Renal cortex interstitium (tissue), 11 donors: ENCODE data around the gene MYO5C. TPM values are rescaled to one million over a fixed set of nuclear protein-coding genes. Genes with fewer than 3 reads are reported as not detected.

Source experiments
- DNase-seq, 11 donors: peaks; one replicate each; pipeline ENCODE4 v3.0.0-alpha.2; 2013; ENCODE audit warnings: low read depth in 9 of 11, low spot score in 4 of 11; ENCODE audit errors: extremely low read depth in 1 of 11
- polyA plus RNA-seq, 3 donors: library from polyadenylated mRNA; unstranded; fragments of 120-200 nt; gene quantifications; one replicate each; pipeline ENCODE4 v1.2.1, GENCODE V29; 2013; ENCODE audit not compliant: insufficient read length in 3 of 3

Gene MYO5C
- polyA plus RNA-seq, 3 donors, result 19.6 to 30.5 (median 22.1) TPM

DNA sequence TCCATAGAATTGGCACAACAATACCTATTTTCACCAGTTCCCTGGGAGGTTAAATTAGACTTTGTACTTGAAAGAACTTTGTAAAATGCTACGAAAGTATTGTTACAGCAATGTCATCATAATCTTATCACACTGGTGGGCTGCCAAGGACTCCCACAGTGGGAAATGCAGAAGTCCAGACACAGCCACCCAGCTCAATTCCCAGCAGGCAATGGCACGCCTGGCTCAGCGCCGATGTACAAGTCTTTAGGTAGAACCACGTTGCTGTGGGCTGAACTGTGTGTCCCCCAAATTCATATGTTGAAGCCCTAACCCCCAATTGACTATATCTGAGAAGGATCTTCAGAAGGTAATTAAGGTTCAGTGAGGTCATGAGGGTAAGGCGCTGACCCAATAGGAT, 12.3 kb downstream of the MYO5C start:
- DNase-seq, result no peak

DNA sequence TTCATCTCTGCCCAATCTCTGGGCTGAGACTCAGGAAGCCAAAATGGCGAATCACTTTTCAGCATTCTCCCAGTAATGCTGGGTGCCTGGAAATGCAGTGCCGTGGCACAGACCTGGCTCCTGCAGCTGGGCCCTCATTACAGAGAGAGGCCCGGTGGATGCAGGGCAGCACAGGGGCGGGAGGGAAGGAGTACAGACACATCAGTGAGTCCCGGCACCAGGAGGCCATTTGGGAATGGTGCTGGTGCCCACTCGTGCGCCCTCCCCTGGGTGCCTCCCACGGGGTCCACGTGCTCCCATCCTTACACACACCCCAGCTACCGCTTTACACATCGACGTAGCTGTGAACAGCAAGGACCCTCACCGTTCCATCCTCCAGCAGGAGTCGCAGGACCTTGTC, 13.2 kb downstream of the MYO5C start:
- DNase-seq, result no peak

DNA sequence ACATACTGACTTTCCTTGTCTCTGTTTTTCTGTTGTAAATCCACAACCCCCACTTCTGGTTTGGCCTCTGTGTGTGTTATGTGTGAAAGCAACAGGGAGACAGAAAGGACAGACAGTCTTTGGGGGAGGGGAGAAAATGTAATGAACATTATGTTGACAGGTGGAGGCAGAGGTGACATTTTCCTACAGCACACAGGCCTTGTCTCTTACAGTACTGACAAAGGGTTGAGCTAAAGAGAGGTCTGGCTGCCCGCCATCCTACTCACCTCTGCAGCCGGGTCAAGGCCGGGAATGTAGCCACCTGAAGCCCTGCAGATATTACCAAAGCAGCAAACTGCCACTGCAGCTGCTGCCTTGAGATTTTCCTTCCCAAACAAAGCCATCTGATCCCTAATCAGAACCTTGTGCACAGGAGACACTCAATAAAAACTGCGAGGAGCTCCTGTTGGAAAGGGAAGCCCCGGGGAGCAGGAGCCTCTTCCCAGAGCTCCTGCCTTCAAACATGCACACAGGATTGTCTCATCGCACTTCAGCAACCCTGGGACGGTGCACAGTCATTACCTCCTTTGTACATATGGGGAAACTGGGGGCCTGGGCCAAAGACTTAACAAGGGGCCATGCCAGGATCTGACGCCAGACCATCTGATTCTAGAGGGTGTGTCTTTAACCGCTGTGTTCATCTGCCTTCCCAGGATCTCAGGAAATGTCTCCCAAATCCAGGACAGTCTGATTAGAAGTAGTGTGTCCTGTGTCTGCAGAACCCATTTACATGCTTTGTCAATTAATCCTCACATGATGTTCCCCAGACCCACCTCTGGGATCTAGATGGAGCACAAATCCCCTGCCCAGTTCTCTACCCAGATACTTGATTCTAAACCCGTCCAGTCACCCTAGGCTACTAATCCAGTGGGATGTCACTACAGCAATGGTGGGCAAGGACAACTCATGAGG, 14.2 kb downstream of the MYO5C start:
- DNase-seq, result no peak

DNA sequence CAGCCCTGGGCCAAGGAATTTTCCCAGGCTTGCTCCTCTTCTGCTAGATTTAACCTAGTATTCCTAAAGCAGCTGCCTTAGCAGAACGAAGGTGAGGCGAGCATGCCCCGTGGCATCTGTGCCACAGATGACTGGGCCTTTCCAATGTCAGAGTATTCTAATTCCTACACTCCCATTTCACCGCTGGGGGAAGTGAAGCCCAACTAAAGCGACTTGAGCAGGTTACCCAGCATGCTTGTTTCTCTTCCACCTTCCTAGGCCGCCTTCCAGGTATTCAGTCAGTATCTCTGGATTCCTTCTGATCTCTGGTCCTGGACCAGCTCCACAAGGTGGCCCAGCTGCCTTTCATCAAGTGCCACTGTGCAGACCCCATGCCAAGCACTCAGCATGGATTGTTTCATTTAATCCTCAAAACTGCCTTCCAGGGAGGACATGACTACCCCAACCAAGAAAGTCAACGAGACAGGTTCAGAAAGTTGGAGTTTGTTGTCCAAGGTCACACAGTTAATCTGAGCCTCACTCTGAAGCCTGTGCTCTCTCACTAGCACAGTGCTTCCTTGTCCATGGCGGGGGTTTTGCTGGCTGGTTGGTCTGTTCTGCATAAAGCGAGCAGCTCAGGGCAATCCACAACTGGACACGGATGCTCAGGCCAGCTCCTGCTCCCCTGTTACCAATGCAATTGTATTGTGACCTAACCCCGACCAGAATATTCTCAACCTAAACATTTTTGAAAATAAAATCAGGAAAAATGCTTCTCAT, 15.1 kb downstream of the MYO5C start:
- no peak for DNase-seq

DNA sequence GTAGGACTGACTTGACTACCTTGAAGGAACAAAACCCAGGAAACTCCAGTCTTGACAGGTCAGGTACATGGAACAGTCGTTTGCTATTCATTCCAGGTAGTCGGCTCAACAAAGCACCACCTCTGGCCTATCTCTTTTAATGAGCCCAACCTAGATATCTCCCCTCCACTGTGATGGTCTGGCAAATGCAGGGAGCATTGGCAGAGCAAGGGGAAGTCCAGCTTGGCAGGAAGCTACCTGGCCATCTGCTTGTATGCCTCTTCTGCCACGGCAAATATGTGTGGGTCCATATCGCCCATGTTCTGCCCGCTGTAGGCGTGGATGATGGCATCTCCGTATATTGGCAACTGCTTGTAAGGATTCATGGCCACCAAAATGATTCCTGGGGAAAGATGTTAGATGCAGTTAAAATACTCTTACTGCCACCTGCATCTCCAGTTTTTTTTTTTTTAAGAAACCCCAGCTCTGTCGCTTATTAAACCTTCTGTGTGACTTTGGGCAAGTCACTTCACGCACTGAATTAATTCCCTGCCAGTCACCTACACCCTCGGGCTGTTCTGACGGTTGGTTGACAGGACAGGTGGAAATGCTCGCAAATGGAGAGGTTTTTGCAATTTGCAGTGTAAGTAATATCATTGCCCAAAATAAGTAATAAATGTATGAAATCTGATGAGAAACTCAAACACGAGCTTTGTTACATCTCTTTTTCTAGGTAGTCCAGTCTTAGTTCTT, 16.8 kb downstream of the MYO5C start:
- no peak for DNase-seq

DNA sequence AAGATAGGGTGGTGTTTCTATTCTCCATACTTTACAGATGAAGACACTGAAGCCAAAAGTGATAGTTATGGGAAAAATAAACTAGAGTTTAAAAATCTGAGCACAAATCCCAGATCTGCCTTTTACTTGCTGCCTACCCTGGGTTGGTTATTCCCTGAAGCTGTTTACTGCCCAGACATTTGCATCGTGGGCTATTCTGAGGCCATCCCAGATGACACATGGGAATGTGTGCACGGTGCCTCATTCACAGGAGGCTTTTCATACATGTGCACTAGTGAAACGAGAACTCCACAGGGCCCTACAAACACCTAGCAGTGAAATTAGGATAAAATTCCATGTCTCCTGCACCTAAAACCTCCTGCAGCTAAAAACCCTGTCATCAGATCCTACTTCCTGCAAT, 17.5 kb downstream of the MYO5C start:
- no peak for DNase-seq

DNA sequence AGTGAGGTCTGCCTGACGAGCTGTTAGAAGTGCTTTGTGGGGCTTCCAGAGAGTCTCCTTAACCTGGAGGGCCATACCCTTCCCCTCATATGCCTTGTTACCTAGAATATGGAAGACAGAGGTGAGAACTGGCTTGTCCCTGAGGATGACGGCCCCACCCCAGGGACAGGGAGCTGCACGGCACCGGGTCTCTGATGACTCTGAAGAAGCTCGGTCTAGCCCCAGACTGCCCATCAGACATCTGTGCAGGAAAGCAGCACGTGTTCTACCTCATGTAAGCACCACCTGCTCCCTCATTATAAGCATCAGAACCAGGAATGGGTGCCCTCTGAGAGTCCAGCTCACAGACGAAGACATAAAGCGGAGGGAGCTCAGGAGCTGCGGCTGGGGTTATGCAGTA, 18.0 kb downstream of the MYO5C start:
- no peak for DNase-seq

DNA sequence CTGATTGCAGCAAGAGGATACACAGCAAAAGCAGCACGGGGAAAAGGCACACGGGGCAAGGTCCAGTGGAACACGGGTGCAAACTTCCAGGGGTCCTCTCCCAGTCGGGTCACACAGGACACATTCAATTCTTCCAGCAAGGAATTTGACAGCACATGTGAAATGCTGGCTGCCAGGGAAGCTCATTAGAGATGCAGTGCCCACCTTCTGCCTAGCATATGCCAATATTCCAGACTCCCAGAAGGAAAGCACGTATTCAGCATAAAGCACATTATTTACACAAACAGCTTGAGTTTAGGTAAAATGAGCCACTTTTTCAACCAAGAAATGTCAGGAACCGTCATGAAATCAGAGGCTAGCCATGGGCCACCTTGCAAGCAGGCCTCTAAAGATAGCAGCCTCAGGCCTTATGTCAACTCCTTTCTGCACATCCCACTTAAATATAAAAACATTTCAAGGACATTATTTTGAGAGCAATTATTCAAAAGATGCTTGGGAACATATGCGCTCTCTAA, 19.3 kb downstream of the MYO5C start:
- DNase-seq, result no peak

DNA sequence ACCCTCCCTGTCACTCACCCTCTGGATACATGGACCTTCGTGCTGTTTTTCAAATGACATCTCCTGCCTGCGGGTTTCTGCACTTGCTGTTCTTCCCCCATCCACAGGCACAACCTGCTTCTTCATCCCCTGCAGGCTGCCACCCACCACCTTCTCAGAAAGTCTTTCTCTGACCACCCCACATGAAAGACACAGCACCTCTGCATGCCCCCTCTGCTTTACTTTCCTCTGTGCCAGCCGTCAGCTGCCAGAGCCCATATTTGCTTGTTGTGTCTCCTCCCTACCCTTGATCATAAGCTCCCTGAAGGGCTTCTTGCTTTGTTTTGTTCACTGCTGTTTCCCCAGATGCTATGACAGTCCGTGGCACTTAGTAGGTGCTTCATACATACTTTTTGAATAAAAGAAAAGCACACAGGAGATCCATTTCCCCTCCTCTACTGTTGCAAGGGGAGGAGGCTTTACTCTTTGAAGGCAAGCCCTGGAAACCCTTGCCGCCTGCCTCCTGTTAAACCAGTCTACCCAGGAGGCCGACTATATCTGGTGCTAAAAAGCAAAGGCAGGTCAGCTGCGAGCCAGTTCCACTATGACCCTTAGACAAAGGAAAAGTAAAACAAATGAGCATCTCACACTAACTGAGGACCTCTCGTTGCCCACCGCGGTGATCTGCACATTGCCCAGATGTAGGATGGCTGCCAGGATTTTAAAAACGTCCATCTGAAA, 31.9 kb downstream of the MYO5C start:
- no peak for DNase-seq

DNA sequence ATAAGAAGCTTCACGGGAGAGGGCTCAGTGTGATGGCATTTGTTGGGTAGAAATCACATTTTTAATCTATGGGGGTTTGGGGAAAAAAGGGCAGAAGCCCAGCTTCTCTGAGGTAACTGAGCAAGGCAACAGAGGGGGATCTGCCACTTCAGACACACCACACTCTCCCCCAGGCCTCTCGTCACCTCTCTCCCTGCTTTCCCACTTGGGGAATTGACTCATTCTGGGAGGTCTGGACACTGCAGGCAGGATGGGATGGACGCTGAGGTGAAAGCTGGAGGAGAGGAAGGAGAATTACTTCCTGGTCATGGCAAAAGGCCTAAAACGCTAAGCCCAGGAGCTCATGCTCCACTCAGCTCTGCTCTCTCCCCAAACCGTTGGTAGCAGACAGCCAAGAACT, 33.2 kb downstream of the MYO5C start:
- DNase-seq, result no peak

DNA sequence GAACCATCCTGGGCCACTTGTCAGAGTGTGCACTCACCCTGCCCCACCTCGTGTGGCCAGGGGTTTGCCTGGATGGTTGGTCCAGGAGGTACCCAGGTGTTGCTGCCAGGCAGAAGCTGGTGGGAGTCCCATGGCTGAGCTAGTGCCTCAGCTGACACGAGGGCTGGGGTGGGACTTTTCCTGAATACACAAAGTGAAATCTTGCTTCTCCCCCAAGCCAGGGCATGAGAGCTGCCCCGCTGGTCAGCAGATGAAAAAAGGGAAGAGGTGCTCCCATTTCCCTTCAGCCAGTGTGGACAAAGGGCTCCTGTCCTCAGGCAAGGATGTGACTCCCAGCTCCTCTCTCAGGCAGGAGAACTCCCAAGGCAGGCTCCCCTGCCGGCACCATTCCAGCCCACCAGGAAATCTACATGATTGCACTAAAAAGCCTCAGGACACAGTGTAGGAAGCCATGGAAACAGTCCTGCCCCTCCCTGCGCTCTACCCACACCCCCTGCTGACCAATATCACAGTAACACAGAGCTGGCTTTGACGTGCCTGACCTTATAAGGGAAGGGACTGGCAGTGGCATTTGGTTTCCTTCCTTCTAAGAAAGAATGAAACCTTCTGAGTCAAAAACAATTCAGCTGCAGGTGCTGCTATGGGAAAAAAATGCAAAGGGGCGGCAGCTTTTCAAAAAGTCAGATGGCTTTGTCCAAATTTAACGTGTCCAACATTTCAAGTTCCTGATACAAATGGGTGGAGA, 33.9 kb downstream of the MYO5C start:
- peak in 10 of 11 donors; percentile 25 to 74 (median 47) for DNase-seq

DNA sequence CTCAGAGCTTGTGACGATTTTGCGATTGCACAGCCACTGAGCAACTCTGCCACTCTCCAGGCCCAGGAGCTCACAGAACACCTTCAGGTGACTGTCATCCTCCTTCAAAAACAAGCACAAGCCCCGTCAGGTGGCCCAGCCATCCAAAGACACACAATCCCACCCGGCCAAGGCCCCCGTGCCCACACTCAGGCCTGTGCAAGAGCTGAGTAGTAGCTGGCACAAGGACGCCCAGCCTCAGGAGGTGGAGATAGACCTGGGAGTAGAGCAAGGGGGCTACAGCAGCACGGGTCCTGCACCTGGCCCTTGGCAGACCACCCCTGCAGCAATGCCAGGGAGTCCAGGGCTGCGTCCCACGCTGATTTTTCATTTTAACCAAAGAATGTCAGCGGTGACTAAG, 34.6 kb downstream of the MYO5C start:
- no peak for DNase-seq

DNA sequence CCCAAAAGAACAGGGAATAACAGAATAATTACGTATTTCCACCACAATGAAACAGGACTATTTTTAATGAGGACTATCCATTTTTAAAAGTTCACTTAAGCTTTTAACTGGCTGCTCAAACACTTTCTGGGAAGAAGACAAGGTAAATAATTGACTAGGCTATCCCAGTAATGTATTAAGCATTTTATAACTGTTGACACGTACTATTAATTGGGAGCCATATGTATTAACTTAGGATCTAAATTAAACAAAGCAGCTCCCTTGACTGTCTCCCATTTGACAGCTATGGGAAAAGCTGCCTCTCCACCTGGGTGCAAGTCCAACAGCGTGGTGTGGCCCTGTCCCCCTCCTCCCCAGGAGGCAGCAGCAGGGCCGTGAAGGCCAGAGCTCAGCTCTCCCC, 36.1 kb downstream of the MYO5C start:
- no peak for DNase-seq

DNA sequence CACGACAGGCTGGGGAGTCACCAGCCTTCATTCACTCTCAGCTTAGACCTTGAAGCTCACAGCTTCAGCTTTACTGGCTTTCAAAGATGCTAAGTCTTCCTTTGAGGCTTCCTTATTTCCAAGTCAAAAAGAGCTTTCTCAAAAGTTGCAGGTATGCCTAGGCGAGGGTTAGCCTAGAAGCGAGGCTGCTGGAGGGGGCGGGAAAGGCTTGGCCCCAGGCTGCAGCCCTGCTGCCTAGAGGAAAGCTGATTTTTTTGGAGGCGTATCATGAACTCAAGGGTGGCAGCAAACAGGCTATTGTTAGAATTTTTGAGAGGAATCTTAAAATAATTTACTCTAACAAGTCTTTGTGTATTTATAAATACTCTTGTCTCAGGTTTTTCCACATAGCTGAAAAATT, 37.1 kb downstream of the MYO5C start:
- no peak for DNase-seq

DNA sequence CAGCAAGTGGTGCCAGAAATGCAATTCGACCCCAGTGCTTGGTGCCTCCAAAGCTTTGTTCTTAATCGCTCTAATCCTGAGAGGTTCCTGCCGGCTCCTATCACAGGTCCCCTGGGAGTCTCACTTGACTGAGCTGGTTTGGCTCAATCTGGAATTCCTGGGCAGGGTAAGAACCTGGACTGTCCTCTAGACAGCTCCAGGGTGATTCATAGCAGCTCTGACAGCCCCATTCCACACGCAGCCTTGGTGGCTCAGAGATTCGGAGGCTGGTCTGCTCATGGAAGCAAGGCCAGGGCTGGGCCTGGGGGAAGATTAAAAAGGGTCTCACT, 37.9 kb downstream of the MYO5C start:
- DNase-seq, result no peak

DNA sequence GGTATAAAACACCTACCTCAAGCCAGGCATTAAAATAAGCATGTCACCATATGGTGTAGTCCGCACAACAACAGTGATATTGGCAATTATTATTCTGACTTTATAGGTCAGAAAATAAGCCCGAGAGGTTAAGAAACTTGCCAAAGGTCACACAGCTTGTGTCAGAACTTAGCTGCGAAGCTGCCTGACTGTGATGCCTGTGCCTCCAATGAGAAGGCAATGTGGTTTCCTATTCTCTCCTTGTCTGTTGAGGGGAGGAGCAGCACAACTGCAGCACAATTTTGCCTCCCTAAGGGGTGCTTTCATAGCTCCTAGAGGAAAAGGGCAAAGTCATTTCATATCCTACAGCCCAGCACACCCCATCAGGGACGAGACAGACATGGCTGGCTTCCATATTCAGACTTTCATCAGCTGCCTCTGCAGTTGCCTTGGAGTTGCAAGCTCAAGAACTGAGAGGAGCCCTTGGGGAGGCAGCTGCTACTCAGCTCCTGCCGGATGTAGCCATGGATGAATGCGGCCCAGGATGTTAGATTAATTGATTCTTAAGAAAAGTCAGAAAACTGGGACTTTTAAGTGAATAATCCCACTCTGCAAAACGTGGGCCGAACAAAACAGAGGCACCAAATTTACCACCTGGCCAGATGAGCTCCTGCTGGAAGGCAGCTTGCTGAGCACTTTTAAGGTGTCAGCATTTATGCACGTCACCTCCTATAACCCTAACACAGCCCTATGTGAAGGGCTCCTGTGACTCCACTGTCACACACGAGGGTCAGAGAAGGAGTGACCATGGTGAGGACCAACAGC, 38.5 kb downstream of the MYO5C start:
- DNase-seq, result no peak

DNA sequence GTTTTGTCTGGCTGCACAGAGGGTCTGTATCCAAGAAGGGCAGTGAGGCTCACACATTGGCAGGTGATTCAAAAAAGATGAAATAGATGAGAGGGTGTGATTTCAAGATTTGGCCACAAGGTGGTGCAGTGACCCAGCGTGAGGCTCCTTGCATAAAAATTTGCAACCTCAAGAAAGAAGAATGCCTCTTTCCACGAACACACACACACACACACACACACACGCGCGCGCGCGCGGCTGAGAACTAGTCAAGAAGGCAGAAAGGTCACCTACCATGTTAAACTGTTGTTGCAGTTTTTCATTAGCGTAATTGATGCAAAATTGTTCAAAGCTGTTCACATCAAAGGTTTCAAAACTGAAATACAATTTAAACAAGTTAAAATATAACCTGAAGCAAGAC, 39.2 kb downstream of the MYO5C start:
- DNase-seq, result peak; percentile 48 to 76 (median 65)

DNA sequence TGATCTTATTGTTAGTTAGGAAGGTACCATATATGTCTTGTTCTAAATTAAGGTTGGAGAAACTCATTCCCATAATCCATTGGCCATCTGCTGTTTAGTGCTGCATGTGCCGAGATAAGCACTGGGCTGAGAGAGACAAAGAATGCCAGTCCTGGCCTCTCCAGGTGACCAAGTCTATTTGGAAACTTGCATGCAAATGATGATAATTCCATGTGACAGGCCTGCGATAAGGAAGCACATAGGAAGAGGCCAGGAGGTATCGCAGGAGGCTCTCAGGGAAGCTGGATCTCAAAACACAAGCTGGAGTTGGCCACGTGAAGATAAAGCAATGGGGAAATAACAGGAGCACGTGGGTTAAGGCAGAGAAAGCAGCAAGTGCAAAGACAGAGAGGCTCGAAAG, 39.7 kb downstream of the MYO5C start:
- no peak for DNase-seq
